K562 (cell line): ENCODE results near the gene FNBP1. TPM values are rescaled to one million over a fixed set of nuclear protein-coding genes. Genes with fewer than 3 reads are reported as not detected.

Experiments
- ATAC-seq: fragments of 200-7000 bp; cut with Tn5 transposase; 3 replicates; pipeline ENCODE4 v1.9.1; 2020; ENCODE audit warnings: moderate library complexity
- BruUV-seq: library from RNA; stranded (reverse); fragments of 400-500 nt; replicated peaks from 2 replicates; lab custom pipeline; 2021; lab: Mats Ljungman, UMichigan
- CTCF ChIA-PET: fragments of 300-600 bp; formaldehyde crosslinking; extraction: SDS; loops from one replicate; lab custom pipeline; 2021; ENCODE audit warnings: low intra/inter-chr PET ratio; lab: Yijun Ruan, JAX
- POLR2A ChIA-PET: fragments of 300-600, 350-650 bp; sonication (Branson Sonifier 250); formaldehyde crosslinking; extraction: SDS; loops from one replicate; lab custom pipeline; 2021; ENCODE audit warnings: antibody characterized with exemption, inconsistent platforms; lab: Yijun Ruan, JAX
- DNase-seq, 4 experiments: peaks; one replicate each; pipeline versions ENCODE4 v3.0.0 to v3.0.0-alpha.2; 2011 to 2018; ENCODE audit warnings: low spot score in 3 of 4, mixed read lengths in 3 of 4; ENCODE audit errors: extremely low read depth in 1 of 4
- FAIRE-seq: peaks from 2 replicates; lab custom pipeline; 2011; peaks lifted over from hg19 to GRCh38; lab: Jason Lieb, UNC
- H2AFZ ChIP-seq: 2 replicates; pipeline ENCODE4 v1.6.0; 2011; ENCODE audit warnings: low read depth, low read length, control low read depth, inconsistent platforms
- H3K27ac ChIP-seq: fragments of 200-600 bp; 3 replicates; pipeline ENCODE4 v1.8.0; 2011; ENCODE audit warnings: low read depth, mild to moderate bottlenecking, control low read depth, inconsistent platforms, low read length, moderate library complexity, mixed read lengths; ENCODE audit errors: extremely low read depth
- H3K27me3 ChIP-seq, 2 experiments: fragments of 300-600 bp in 1 of 2; 2 replicates in 1 of 2; 3 replicates in 1 of 2; pipeline versions ENCODE4 v1.6.0 to v1.8.0; 2011; ENCODE audit warnings: inconsistent platforms in 2 of 2, low read length in 2 of 2, mild to moderate bottlenecking in 1 of 2, mixed read lengths in 1 of 2, moderate library complexity in 1 of 2; ENCODE audit not compliant: control insufficient read depth in 2 of 2, insufficient read depth in 2 of 2
- H3K36me3 ChIP-seq: fragments of 300-600 bp; 3 replicates; pipeline ENCODE4 v1.8.0; 2011; ENCODE audit warnings: mild to moderate bottlenecking, low read length, inconsistent platforms; ENCODE audit not compliant: control insufficient read depth, insufficient read depth
- H3K4me1 ChIP-seq, 2 experiments: fragments of 200-600 bp in 1 of 2; replicated peaks in 1 of 2; 2 replicates in 1 of 2; 3 replicates in 1 of 2; pipeline versions ENCODE4 v1.5.1 to v1.8.0; 2011; ENCODE audit warnings: inconsistent platforms in 2 of 2, low read length in 2 of 2, mild to moderate bottlenecking in 1 of 2, mixed read lengths in 1 of 2, moderate library complexity in 1 of 2; ENCODE audit not compliant: control insufficient read depth in 2 of 2, insufficient read depth in 2 of 2
- H3K4me2 ChIP-seq: 2 replicates; pipeline ENCODE4 v1.6.1; 2011; ENCODE audit warnings: low read length, control low read depth, inconsistent platforms, mixed read lengths; ENCODE audit not compliant: insufficient read depth
- H3K4me3 ChIP-seq: fragments of 200-600 bp; sonication (generic), shearing (Covaris generic); 2 replicates; pipeline ENCODE4 v1.5.1; 2016; ENCODE audit warnings: control low read depth, inconsistent platforms
- H3K79me2 ChIP-seq: fragments of 200-600 bp; 3 replicates; pipeline ENCODE4 v1.8.0; 2011; ENCODE audit warnings: low read length, inconsistent platforms; ENCODE audit not compliant: control insufficient read depth, insufficient read depth
- H3K9ac ChIP-seq, 2 experiments: 2 replicates each; pipeline versions ENCODE4 v1.6.0 to v1.6.1; 2011; ENCODE audit warnings: low read depth in 2 of 2, low read length in 2 of 2, control low read depth in 1 of 2, inconsistent platforms in 1 of 2, mild to moderate bottlenecking in 1 of 2, mixed read lengths in 1 of 2; ENCODE audit not compliant: insufficient read depth in 1 of 2
- H3K9me1 ChIP-seq: one replicate; pipeline ENCODE4 v1.6.0; 2011; ENCODE audit warnings: inconsistent platforms, mild to moderate bottlenecking, low read length, moderate library complexity; ENCODE audit not compliant: control insufficient read depth, insufficient read depth
- H3K9me3 ChIP-seq: replicated peaks from 2 replicates; pipeline ENCODE4 v1.5.1; 2011; ENCODE audit warnings: low read depth, low read length, inconsistent platforms; ENCODE audit not compliant: control insufficient read depth, insufficient read depth
- H4K20me1 ChIP-seq: replicated peaks from 2 replicates; pipeline ENCODE4 v1.6.1; 2011; ENCODE audit warnings: low read length, inconsistent platforms, mixed read lengths; ENCODE audit not compliant: control insufficient read depth, insufficient read depth
- ARNT ChIP-seq, 2 experiments: fragments of 450-650 bp; IDR thresholded peaks; 2 replicates each; pipeline ENCODE4 v1.6.1; 2016; ENCODE audit warnings: mild to moderate bottlenecking in 1 of 2
- CHCHD3 ChIP-seq: fragments of 250-450 bp; sonication (Bioruptor Pico); IDR thresholded peaks from 2 replicates; pipeline ENCODE4 v2.1.2; 2022; ENCODE audit warnings: mild to moderate bottlenecking
- GABPB1 ChIP-seq: sonication (generic); formaldehyde crosslinking; IDR thresholded peaks from 2 replicates; pipeline ENCODE4 v1.8.0; 2022; ENCODE audit warnings: mild to moderate bottlenecking, missing genetic modification reagents
- KDM2B ChIP-seq: fragments of 250-450 bp; sonication (Bioruptor Pico); IDR thresholded peaks from 2 replicates; pipeline ENCODE4 v1.8.0; 2021; ENCODE audit warnings: mild to moderate bottlenecking, moderate library complexity
- NCOA2 ChIP-seq, 2 experiments: fragments of 450-650 bp; IDR thresholded peaks; 2 replicates each; pipeline ENCODE4 v1.6.1; 2018; ENCODE audit warnings: mild to moderate bottlenecking in 2 of 2, moderate library complexity in 1 of 2; ENCODE audit not compliant: partially characterized antibody in 2 of 2
- NCOA4 ChIP-seq: fragments of 450-650 bp; IDR thresholded peaks from 2 replicates; pipeline ENCODE4 v1.6.1; 2018; ENCODE audit warnings: mild to moderate bottlenecking; ENCODE audit not compliant: partially characterized antibody
- TCFL5 ChIP-seq: fragments of 250-450 bp; sonication (Bioruptor Pico); conservative IDR thresholded peaks from 2 replicates; pipeline ENCODE4 v1.6.1; 2021; ENCODE audit warnings: mild to moderate bottlenecking, moderate library complexity, matching md5 sums
- TSC22D4 ChIP-seq: fragments of 450-650 bp; IDR thresholded peaks from 2 replicates; pipeline ENCODE4 v1.6.1; 2016; ENCODE audit warnings: missing genetic modification characterization, missing biosample characterization, control low read depth
- ZC3H11A ChIP-seq: IDR thresholded peaks from 2 replicates; pipeline ENCODE4 v1.6.1; 2012; ENCODE audit warnings: low read depth, low read length, improper control_type of control experiment
- ZNF41 ChIP-seq: fragments of 250-450 bp; sonication (Bioruptor Pico); conservative IDR thresholded peaks from 2 replicates; pipeline ENCODE4 v1.4.0; 2020; ENCODE audit warnings: mild to moderate bottlenecking
- ZNF561 ChIP-seq: fragments of 450-650 bp; formaldehyde crosslinking; conservative IDR thresholded peaks from 2 replicates; pipeline ENCODE4 v1.4.0; 2020; ENCODE audit warnings: mild to moderate bottlenecking, moderate library complexity
- WGBS: fragments of 100-300 bp; shearing (Covaris generic); methylation state at CpG from one replicate; pipeline ENCODE4 v1.1.6; 2016; ENCODE audit warnings: low coverage, mixed read lengths; ENCODE audit not compliant: insufficient coverage; ENCODE audit errors: missing lambda C conversion rate; 5-methylcytosine and 5-hydroxymethylcytosine counted together
- in situ Hi-C: fragments of 300-500 bp; cut with MboI; formaldehyde crosslinking; loops from 4 replicates; pipeline ENCODE4 v1.15.0; 2018; ENCODE audit warnings: inconsistent platforms, mixed read lengths
- intact Hi-C: fragments of 100-400 bp; cut with micrococcal nuclease; formaldehyde crosslinking; loops from 2 replicates; pipeline ENCODE4 v1.14.2; 2022
- polyA plus RNA-seq, 8 experiments: library from polyadenylated mRNA; depleted of rRNA in 4 of 8; stranded (reverse) in 5 of 8; unstranded in 3 of 8; fragments of >200 nt; fragmentation: Nextera tagmentation in 2 of 8; fragmentation: Illumina TruSeq in 1 of 8; extraction: Ambion mirVana in 2 of 8; extraction: Trizol in 1 of 8; gene quantifications; 2 replicates each; pipeline versions ENCODE4 v1.2.1 to v1.2.3, GENCODE V29; 2011 to 2014; ENCODE audit warnings: inconsistent platforms in 1 of 8, missing spikeins in 1 of 8
- total RNA-seq, 7 experiments: library from RNA; depleted of rRNA in 6 of 7; stranded (reverse); fragments of >200 nt in 6 of 7; fragmentation: Illumina TruSeq in 2 of 7; extraction: Trizol in 2 of 7; gene quantifications; 2 replicates each; pipeline versions ENCODE4 v1.2.1 to v1.2.3, GENCODE V29; 2011 to 2021; ENCODE audit warnings: low replicate concordance in 1 of 7
- TF ChIP-seq, protein P1 (sequence below), 3 experiments: IDR thresholded peaks in 2 of 3; conservative IDR thresholded peaks in 1 of 3; 2 replicates each; pipeline ENCODE4 v1.5.1; 2011 to 2012; ENCODE audit warnings: low read length in 3 of 3, mild to moderate bottlenecking in 3 of 3, control low read depth in 2 of 3, improper control_type of control experiment in 1 of 3, inconsistent platforms in 1 of 3, low read depth in 1 of 3, mixed read lengths in 1 of 3, moderate library complexity in 1 of 3; ENCODE audit not compliant: insufficient read depth in 2 of 3
- TF ChIP-seq, protein P2 (sequence below): fragments of 450-650 bp; IDR thresholded peaks from 2 replicates; pipeline ENCODE4 v1.6.1; 2014; ENCODE audit warnings: low read depth, mild to moderate bottlenecking, moderate library complexity, borderline replicate concordance

The FNBP1 gene
- total and polyA plus RNA-seq, 9 of the 15 experiments (the other 6 are each of a cell fraction or from before 2014, with no cell fraction given): 1.8 to 14.9 (median 7.6) TPM

DNA sequence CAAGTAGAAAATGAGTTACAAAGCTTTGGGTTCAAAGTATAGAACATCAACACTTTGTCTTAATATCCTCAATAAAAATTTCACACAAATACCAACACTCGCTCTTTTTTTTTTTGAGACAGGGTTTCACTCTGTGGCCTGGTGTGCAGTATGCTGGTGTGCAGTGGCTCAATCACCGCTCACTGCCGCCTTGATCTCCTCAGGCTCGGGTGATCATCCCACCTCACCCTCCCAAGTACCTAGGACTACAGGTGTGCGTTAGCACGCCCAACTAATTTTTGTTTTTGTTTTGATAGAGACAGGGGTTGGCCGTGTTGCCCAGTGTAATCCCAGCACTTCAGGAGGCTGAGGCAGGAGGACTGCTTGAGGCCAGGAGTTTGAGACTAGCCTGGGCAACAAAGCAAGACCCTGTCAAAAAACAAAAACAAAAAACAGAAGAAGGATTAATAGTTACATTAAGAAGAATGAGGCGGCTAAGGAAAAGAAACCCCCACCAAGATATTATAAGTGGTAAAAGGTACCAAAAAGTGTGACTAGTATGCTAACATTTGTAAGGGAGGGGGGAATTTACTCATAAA, 20.3 kb downstream of the FNBP1 start:
- FAIRE-seq: no peak
- Histone ChIP-seq H3K9me3 (no peaks in the 10 kb centered on the region), H3K9ac (no peak overlapping the region), H3K4me1 (no peaks in the 10 kb centered on the region), H3K27ac (no peak overlapping the region), H3K36me3 (no peaks in the 10 kb centered on the region), H3K79me2 (no peaks in the 10 kb centered on the region), H4K20me1 (no peaks in the 10 kb centered on the region), H3K4me3 (no peak overlapping the region), H3K9me1 (no peaks in the 10 kb centered on the region), H2AFZ (no peak overlapping the region), H3K4me2 (no peak overlapping the region), H3K27me3 (no peaks in the 10 kb centered on the region)
- intact Hi-C loops (no loop called here), in situ Hi-C loops (no loop called here)
- no peak for DNase-seq
- ChIA-PET CTCF (no interaction called here), POLR2A (no interaction called here)
- no TSS peak for BruUV-seq
- WGBS: 55% methylated on average over 8 of the region's 8 CpGs
- no peak for ATAC-seq
- TF ChIP-seq ARNT (IDR thresholded peaks at IDR 0.05) (no peak), TCFL5 (CRISPR knock-in tag) (no peak), NCOA2 (IDR thresholded peaks at IDR 0.05; ENCODE audit: partially characterized antibody in 2 of 2) (no peak), ZC3H11A (no peak), GABPB1 (CRISPR knock-in tag) (no peak), ZNF561 (CRISPR knock-in tag) (no peak), TSC22D4 (no peak), KDM2B (no peak), NCOA4 (no peak), CHCHD3 (CRISPR knock-in tag) (no peak), ZNF41 (CRISPR knock-in tag) (no peak)
- TF ChIP-seq, protein P1, sequence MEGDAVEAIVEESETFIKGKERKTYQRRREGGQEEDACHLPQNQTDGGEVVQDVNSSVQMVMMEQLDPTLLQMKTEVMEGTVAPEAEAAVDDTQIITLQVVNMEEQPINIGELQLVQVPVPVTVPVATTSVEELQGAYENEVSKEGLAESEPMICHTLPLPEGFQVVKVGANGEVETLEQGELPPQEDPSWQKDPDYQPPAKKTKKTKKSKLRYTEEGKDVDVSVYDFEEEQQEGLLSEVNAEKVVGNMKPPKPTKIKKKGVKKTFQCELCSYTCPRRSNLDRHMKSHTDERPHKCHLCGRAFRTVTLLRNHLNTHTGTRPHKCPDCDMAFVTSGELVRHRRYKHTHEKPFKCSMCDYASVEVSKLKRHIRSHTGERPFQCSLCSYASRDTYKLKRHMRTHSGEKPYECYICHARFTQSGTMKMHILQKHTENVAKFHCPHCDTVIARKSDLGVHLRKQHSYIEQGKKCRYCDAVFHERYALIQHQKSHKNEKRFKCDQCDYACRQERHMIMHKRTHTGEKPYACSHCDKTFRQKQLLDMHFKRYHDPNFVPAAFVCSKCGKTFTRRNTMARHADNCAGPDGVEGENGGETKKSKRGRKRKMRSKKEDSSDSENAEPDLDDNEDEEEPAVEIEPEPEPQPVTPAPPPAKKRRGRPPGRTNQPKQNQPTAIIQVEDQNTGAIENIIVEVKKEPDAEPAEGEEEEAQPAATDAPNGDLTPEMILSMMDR (IDR thresholded peaks at IDR 0.05 in 2 of 3, conservative IDR thresholded peaks at IDR 0.05 in 1 of 3; ENCODE audit: insufficient read depth in 2 of 3, low read depth in 1 of 3, low read length in 3 of 3): no peak
- TF ChIP-seq, protein P2, sequence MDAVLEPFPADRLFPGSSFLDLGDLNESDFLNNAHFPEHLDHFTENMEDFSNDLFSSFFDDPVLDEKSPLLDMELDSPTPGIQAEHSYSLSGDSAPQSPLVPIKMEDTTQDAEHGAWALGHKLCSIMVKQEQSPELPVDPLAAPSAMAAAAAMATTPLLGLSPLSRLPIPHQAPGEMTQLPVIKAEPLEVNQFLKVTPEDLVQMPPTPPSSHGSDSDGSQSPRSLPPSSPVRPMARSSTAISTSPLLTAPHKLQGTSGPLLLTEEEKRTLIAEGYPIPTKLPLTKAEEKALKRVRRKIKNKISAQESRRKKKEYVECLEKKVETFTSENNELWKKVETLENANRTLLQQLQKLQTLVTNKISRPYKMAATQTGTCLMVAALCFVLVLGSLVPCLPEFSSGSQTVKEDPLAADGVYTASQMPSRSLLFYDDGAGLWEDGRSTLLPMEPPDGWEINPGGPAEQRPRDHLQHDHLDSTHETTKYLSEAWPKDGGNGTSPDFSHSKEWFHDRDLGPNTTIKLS: no peak
